ENCODE measurements around the gene USP48. TPM values are rescaled to one million over a fixed set of nuclear protein-coding genes. Genes with fewer than 3 reads are reported as not detected.
"Not testable (repeated sequence)": the region's sequence is repeated elsewhere in the genome, so short reads cannot be mapped to it uniquely, and the experiment has no call there.

USP48 gene
- total RNA-seq, 1 donor from 2014 or later: 26.1 TPM

DNA sequence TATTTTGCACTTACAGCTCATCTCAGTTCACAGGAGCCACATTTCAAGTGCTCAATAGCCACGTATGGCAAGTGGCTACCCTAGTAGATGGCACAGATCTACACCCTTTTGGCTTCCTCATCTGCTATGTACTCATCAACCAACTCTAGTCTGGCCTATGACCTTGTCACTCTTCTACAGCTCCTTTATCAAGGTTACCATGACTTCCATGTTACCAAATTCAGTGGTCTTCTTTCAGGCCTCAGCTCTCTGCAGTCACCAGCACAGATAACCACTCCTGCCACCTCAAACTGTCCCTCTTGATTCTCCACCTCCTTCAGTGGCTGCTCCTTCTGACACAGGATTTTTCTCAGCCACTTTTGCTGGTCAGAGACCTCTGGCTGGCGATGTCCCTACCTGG lies 11.7 kb upstream of the USP48 start:
- no peaks in the 10 kb centered on the region for H3K36me3 ChIP-seq (ENCODE audit: control insufficient read depth, insufficient read depth, low read length)
- TF ChIP-seq, protein P1, sequence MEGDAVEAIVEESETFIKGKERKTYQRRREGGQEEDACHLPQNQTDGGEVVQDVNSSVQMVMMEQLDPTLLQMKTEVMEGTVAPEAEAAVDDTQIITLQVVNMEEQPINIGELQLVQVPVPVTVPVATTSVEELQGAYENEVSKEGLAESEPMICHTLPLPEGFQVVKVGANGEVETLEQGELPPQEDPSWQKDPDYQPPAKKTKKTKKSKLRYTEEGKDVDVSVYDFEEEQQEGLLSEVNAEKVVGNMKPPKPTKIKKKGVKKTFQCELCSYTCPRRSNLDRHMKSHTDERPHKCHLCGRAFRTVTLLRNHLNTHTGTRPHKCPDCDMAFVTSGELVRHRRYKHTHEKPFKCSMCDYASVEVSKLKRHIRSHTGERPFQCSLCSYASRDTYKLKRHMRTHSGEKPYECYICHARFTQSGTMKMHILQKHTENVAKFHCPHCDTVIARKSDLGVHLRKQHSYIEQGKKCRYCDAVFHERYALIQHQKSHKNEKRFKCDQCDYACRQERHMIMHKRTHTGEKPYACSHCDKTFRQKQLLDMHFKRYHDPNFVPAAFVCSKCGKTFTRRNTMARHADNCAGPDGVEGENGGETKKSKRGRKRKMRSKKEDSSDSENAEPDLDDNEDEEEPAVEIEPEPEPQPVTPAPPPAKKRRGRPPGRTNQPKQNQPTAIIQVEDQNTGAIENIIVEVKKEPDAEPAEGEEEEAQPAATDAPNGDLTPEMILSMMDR (IDR thresholded peaks at IDR 0.05; ENCODE audit: insufficient read depth, low read length, poor library complexity, severe bottlenecking): no peak
- no peaks in the 10 kb centered on the region for H3K27me3 ChIP-seq (ENCODE audit: control insufficient read depth, insufficient read depth, low read length)

DNA sequence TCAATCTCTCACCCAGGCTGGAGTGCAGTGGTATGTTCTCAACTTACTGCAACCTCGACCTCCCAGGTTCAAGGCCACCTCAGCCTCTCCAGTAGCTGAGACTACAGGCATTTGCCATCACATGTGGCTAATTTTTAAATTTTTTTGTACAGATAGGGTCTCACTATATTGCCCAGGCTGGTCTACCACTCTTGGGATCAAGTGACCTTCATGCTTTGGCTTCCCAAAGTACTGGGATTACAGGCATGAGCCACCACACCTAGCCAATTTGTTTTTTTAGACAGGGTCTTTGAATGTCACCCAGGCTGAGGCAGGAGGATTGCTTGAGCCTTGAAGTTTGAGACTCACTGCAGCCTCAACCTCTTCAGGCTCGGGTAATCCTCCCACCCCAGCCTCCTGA lies 10.2 kb upstream of the USP48 start:
- no peak for DNase-seq (ENCODE audit: low read depth)
- H3K27me3 ChIP-seq (ENCODE audit: control insufficient read depth, insufficient read depth, low read length): no peaks in the 10 kb centered on the region
- no peak overlapping the region for H3K4me3 ChIP-seq (ENCODE audit: low read depth, low read length)
- H3K36me3 ChIP-seq (ENCODE audit: control insufficient read depth, insufficient read depth, low read length): no peaks in the 10 kb centered on the region
- TF ChIP-seq, protein P1 (IDR thresholded peaks at IDR 0.05; ENCODE audit: insufficient read depth, low read length, poor library complexity, severe bottlenecking): no peak

More for the DNA sequence above, 11.7 kb upstream of the USP48 start:
- DNase-seq (ENCODE audit: low read depth): no peak
- H3K4me3 ChIP-seq (ENCODE audit: low read depth, low read length): no peak overlapping the region

DNA sequence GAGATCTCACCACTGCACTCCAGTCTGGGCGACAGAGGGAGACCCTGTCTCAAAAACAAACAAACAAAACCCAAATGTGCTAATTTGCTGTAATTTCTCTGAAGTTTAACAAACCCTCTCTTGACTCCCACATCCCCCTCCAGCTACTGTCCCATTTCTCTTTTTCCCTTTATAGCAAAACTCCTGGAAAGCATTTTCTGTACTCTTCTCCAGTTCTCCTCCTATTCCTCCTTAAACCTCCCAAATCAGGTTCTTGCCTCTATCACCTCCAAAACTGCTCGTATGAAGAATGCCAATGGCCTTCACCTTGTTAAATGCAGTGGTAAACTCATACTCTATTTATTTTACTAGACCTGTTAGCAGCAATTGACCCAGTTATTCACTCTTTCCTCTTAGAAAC lies 3.7 kb upstream of the USP48 start:
- Histone ChIP-seq H3K4me3 (ENCODE audit: low read depth, low read length) (no peak overlapping the region), H3K27me3 (ENCODE audit: control insufficient read depth, insufficient read depth, low read length) (no peaks in the 10 kb centered on the region), H3K36me3 (ENCODE audit: control insufficient read depth, insufficient read depth, low read length) (no peaks in the 10 kb centered on the region)
- TF ChIP-seq, protein P1 (IDR thresholded peaks at IDR 0.05; ENCODE audit: insufficient read depth, low read length, poor library complexity, severe bottlenecking): no peak
- DNase-seq (ENCODE audit: low read depth): no peak

DNA sequence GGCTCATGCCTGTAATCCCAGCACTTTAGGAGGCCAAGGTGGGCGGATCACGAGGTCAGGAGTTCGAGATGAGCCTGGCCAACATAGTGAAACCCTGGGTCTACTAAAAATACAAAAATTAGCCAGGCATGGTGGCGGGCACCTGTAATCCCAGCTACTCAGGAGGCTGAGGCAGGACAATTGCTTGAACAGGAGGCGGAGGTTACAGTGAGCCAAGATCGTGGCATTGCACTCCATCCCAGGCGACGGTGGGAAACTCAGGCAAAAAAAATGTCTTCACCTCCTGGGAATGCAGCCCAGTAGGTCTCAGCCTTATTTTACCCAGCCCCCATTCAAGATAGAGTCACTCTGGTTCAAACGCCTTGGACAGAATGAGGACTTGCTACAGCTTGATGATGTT lies 2.8 kb upstream of the USP48 start:
- H3K4me3 ChIP-seq (ENCODE audit: low read depth, low read length); H3K36me3 ChIP-seq (ENCODE audit: control insufficient read depth, insufficient read depth, low read length); DNase-seq (ENCODE audit: low read depth); H3K27me3 ChIP-seq (ENCODE audit: control insufficient read depth, insufficient read depth, low read length): not testable (repeated sequence)

DNA sequence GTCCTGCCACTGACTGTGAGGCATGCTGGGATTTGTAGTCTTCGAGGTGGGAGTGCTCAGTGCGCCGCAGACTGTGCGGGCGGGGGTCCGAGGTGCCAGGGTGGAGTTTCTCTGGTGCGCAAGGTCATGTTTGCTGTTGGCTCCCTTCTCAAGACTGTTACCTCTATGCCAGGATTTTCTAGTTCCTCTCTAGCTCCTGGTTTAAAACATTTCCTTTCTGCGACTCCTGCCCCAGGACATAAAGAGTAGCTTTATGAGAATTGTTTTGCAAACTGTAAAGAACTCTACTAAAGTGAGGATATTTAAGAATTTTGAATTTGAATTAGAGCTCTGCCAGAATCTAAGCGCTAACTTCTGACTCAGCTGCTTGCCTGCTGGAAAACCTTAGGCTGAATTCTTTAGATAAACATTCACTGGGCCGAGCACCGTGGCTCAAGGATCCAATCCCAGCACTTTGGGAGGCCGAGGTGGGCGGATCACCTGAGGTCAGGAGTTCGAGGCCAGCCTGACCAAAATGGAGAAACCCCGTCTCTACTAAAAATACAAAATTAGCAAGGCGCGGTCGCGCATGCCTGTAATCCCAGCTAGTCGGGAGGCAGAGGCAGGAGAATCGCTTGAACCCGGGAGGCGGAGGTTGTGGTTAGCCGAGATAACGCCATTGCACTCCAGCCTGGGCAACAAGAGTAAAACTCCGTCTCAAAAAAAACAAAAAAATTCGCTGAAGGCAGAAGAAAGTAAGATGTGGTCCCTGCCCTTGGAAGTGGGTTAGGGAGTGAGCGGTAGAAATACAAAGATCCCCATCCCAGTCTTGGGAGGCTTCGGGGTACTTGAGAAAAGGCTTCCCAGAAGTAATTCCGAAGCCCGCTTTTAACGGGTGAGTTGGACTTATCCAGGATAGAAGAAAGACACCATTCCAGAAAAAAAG lies 992 bp upstream of the USP48 start:
- H3K27me3 ChIP-seq (ENCODE audit: control insufficient read depth, insufficient read depth, low read length): no peaks in the 10 kb centered on the region
- TF ChIP-seq, protein P1 (IDR thresholded peaks at IDR 0.05; ENCODE audit: insufficient read depth, low read length, poor library complexity, severe bottlenecking): no peak
- peak overlapping the region; percentile 89 for H3K4me3 ChIP-seq (ENCODE audit: low read depth, low read length)
- DNase-seq (ENCODE audit: low read depth): peak; percentile 91
- H3K36me3 ChIP-seq (ENCODE audit: control insufficient read depth, insufficient read depth, low read length): no peaks in the 10 kb centered on the region

DNA sequence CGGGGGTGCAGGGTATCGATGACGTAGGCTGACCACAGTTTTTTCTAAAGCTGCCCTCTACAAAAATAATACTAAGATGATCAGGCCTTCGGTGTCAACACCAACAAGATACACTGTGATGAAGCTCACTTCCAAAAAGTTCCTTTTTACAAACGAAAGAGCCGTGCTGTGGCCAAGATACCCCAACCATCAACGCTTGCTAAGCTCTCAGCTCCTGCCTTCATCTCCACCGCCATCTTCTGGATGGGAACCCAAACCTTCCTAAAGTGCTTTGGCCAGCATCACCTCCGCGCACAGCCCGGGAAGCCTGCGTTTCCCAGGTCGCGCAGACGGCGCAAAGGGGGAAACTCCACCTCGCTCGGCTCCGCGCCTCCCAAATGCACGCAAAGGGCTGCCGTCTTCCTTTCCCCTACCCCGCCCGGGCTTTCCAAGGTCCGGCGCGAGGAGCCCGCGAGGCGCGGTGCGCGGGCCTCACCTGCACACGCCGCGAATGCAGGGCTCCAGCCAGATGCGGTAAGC lies 541 bp downstream of the USP48 start:
- peak overlapping the region; percentile 89 for H3K4me3 ChIP-seq (ENCODE audit: low read depth, low read length)
- TF ChIP-seq, protein P1 (IDR thresholded peaks at IDR 0.05; ENCODE audit: insufficient read depth, low read length, poor library complexity, severe bottlenecking): peak; percentile 41
- no peaks in the 10 kb centered on the region for H3K27me3 ChIP-seq (ENCODE audit: control insufficient read depth, insufficient read depth, low read length)
- DNase-seq (ENCODE audit: low read depth): no peak
- no peaks in the 10 kb centered on the region for H3K36me3 ChIP-seq (ENCODE audit: control insufficient read depth, insufficient read depth, low read length)

Data from kidney epithelial cell (primary cell).